ENCODE results near the gene GPD2. TPM values are rescaled to one million over a fixed set of nuclear protein-coding genes. Genes with fewer than 3 reads are reported as not detected.

The GPD2 gene
- total and polyA plus RNA-seq, 7 donors: 6.3 to 86.6 (median 24.0) TPM

GRCh38 chr2:156585457-156585856 is 149.3 kb downstream of the GPD2 start:
- no peak for TF ChIP-seq CTCF (IDR thresholded peaks at IDR 0.05)
- Histone ChIP-seq H3K4me1 (no peaks in the 10 kb centered on the region), H3K9me3 (no peaks in the 10 kb centered on the region), H3K27me3 (ENCODE audit: insufficient read depth in 3 of 3, low read length in 2 of 3) (no peaks in the 10 kb centered on the region), H3K4me3 (no peak overlapping the region), H3K27ac (no peak overlapping the region), H3K36me3 (ENCODE audit: insufficient read depth in 1 of 2, low read depth in 1 of 2) (peaks cover 2 to 36% of the 10 kb centered on the region in 2 donors)
- ATAC-seq (no peak), DNase-seq (no peak)
- 95 to 100% (median 96%) methylated on average over 1 of the region's 1 CpG for whole genome bisulfite sequencing, 3 donors
- intact Hi-C loops (cut with DNase I): loop anchor here in 1 of 2 donors (10.0 kb wide), 1 partner anchor 251 kb away; the partner anchor contains the start of gene NR4A2

GRCh38 chr2:156586621-156587020 is 150.4 kb downstream of the GPD2 start:
- no peak for TF ChIP-seq CTCF (IDR thresholded peaks at IDR 0.05)
- intact Hi-C loops (cut with DNase I): loop anchor here in 1 of 2 donors (10.0 kb wide), 1 partner anchor 252 kb away; the partner anchor contains the start of gene NR4A2
- 93 to 96% (median 94%) methylated on average over 2 of the region's 2 CpGs for WGBS, 3 donors

GRCh38 chr2:156589381-156590079 is 153.4 kb downstream of the GPD2 start:
- Histone ChIP-seq H3K4me1 (no peaks in the 10 kb centered on the region), H3K9me3 (no peaks in the 10 kb centered on the region), H3K27me3 (ENCODE audit: insufficient read depth in 3 of 3, low read length in 2 of 3) (no peaks in the 10 kb centered on the region), H3K4me3 (no peak overlapping the region), H3K27ac (no peak overlapping the region), H3K36me3 (ENCODE audit: insufficient read depth in 1 of 2, low read depth in 1 of 2) (peaks cover 0 to 2% of the 10 kb centered on the region in 2 donors)
- intact Hi-C loops (cut with DNase I): loop anchor here (5.0 to 10.0 kb wide), 2 partner anchors 255 to 303 kb away; partner anchors contain the start of gene NR4A2 (in 1 of the 2)
- TF ChIP-seq CTCF (IDR thresholded peaks at IDR 0.05): peak; percentile 41
- no peak for DNase-seq
- peak in 2 of 4 donors; percentile 67 to 72 for ATAC-seq
- WGBS, 3 donors: 24 to 35% (median 28%) methylated on average over 10 of the region's 10 CpGs

More at GRCh38 chr2:156586621-156587020, 150.4 kb downstream of the GPD2 start:
- Histone ChIP-seq H3K27ac (no peak overlapping the region), H3K4me1 (no peaks in the 10 kb centered on the region), H3K4me3 (no peak overlapping the region), H3K36me3 (ENCODE audit: insufficient read depth in 1 of 2, low read depth in 1 of 2) (peaks cover 2 to 27% of the 10 kb centered on the region in 2 donors), H3K27me3 (ENCODE audit: insufficient read depth in 3 of 3, low read length in 2 of 3) (no peaks in the 10 kb centered on the region), H3K9me3 (no peaks in the 10 kb centered on the region)
- DNase-seq (no peak), ATAC-seq (no peak)

GRCh38 chr2:156590085-156590739 is 154.0 kb downstream of the GPD2 start:
- TF ChIP-seq CTCF (IDR thresholded peaks at IDR 0.05): no peak
- no peaks in the 10 kb centered on the region for H3K9me3 ChIP-seq
- H3K36me3 ChIP-seq (ENCODE audit: insufficient read depth in 1 of 2, low read depth in 1 of 2): no peaks in the 10 kb centered on the region
- intact Hi-C loops (cut with DNase I): loop anchor here in 1 of 2 donors (5.0 kb wide), 1 partner anchor 302 kb away; no protein-coding TSS in a partner anchor
- H3K4me1 ChIP-seq: no peaks in the 10 kb centered on the region
- H3K27me3 ChIP-seq (ENCODE audit: insufficient read depth in 3 of 3, low read length in 2 of 3): no peaks in the 10 kb centered on the region
- no peak for DNase-seq
- no peak overlapping the region for H3K27ac ChIP-seq
- no peak for ATAC-seq
- H3K4me3 ChIP-seq: no peak overlapping the region
- WGBS, 3 donors: 43 to 50% (median 47%) methylated on average over 2 of the region's 2 CpGs
